Gastroesophageal sphincter (tissue), 3 donors: ENCODE results near the gene CTR9.

Source experiments
- CTCF ChIP-seq, 4 experiments: fragments of 200-600 bp in 2 of 4; fragments of 450-650 bp in 2 of 4; sonication (generic) in 1 of 4; IDR thresholded peaks; one replicate each; pipeline ENCODE4 v1.5.1; 2017 to 2019; ENCODE audit warnings: antibody characterized with exemption in 4 of 4, mild to moderate bottlenecking in 2 of 4, moderate library complexity in 2 of 4
- POLR2A ChIP-seq, 2 donors: fragments of 450-650 bp; IDR thresholded peaks; one replicate each; pipeline ENCODE4 v1.6.1; 2017; ENCODE audit warnings: antibody characterized with exemption in 2 of 2, mild to moderate bottlenecking in 2 of 2, moderate library complexity in 1 of 2
- POLR2AphosphoS5 ChIP-seq: sonication (generic); formaldehyde crosslinking; IDR thresholded peaks from one replicate; pipeline ENCODE4 v1.6.1; 2017; ENCODE audit warnings: antibody characterized with exemption

- TF ChIP-seq CTCF (IDR thresholded peaks at IDR 0.05) (no peak), POLR2A (IDR thresholded peaks at IDR 0.05) (no peak), POLR2AphosphoS5 (no peak)
Measured at GRCh38 chr11:10727146-10727851, 23.7 kb upstream of the CTR9 start.
